HG02840 (cell line): ENCODE measurements around the gene TSPAN13.
"Not testable (repeated sequence)": the region's sequence is repeated elsewhere in the genome, so short reads cannot be mapped to it uniquely, and the experiment has no call there.

Source experiments
- ATAC-seq: cut with Tn5 transposase; IDR thresholded peaks from one replicate; pipeline ENCODE4 v1.9.1; 2021; ENCODE audit warnings: mild to moderate bottlenecking, moderate library complexity, moderate number of reproducible peaks; ENCODE audit not compliant: unreplicated experiment, low FRiP score

The TSPAN13 gene

GRCh38 chr7:16739863-16740622 is 13.5 kb upstream of the TSPAN13 start:
- no peak for ATAC-seq

- no peak for ATAC-seq
These were observed 13.0 kb upstream of the TSPAN13 start for GRCh38 chr7:16740623-16740953.

DNA sequence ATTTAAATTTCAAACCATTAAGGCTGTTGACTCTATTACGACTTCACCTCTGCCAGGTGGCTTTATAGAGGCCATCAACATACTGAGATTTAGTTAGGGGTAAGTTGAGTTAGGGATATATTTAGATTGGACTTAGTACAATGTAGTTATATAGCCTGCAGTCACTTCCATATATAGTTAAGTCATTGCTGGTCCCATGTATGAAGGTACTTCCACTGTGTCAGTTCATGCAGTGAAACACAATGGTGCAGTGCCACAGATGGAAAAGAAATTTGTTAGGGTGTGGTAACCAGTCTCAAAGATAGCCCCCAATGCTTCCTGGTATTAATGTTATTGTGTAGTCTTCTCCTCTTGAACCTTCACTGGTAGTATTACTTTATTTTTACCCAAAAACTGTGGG is 12.6 kb upstream of the TSPAN13 start:
- ATAC-seq: no peak

GRCh38 chr7:16741676-16742075 is 11.9 kb upstream of the TSPAN13 start:
- ATAC-seq: no peak

DNA sequence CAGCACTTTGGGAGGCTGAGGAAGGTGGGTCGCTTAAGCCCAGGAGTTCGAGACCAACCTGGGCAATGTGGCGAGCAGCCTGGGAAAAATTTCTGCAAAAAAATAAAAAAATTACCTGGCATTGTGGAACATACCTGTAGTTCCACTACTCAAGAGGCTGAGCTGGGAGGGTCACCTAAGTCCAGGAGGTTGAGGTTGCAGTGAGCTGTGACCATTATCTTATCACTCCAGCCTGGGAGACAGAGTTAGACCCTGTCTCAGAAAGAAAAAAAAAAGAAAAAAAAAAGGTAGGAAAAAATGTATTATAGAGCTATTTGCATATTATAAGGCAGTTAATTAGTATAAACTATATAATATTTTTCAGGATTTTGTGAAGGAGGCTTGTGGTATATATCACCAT is 11.0 kb upstream of the TSPAN13 start:
- ATAC-seq: no peak

DNA sequence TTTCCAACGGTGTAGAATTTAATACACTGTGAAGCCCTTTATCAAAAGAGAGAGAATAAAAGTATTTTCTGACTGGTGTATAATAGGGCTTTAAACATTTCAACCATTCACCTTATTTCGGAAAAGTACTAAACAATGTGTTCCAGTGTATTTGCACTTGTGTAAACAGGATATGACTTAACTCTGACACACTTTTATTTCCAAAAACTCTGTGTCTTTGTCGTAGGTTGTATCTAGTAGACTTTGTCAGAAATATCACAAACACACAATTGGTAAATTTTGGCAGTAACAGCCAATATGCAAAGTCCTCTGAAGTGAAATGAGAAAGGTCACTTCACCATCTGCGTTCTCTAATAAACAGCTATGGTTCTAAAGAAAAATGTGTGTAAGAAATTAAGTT is 10.3 kb upstream of the TSPAN13 start:
- no peak for ATAC-seq

- ATAC-seq: no peak
These were observed 8.9 kb upstream of the TSPAN13 start for GRCh38 chr7:16744518-16745250.

GRCh38 chr7:16745645-16746044 is 7.9 kb upstream of the TSPAN13 start:
- no peak for ATAC-seq

DNA sequence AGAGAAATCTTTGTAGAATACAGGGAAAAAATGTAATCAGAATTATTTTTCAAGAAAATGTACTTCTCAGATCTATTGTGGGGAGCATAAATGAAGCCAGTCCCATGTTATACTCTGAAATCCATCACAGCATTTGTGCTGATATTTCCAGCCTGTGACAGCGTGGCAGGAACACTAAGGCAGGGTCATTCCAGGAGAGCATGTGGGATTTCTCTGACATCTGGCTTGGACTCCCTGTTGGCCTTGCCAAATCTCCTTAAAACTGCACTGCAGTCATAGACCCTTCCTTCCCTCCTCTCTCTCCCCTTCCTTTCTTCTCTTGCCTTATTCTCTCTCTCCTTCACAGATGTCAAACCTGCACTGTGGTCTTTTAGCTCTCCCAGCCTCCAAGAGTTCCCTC is 6.5 kb upstream of the TSPAN13 start:
- no peak for ATAC-seq

GRCh38 chr7:16753932-16754855 is 639 bp downstream of the TSPAN13 start:
- ATAC-seq: no peak

GRCh38 chr7:16754856-16755317 is 1.3 kb downstream of the TSPAN13 start:
- ATAC-seq: no peak

DNA sequence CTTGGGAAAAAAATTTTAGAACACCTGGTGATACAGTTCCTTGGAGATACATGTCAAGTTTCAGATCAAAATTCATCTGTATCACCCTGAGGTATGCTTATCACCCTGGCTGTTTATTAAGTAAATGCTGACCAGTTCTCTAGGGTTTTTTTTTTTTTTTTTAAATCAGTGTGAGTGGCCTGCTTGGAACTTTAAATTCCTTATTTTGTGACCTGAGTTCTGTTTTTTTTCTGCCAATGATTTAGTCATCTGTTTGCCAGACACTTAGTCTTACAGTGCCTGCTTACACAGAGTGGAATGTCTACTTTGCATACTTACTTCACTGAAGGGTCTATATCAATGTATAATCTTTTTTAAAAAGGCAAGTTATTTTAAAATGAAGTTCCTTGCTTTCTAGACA is 1.8 kb downstream of the TSPAN13 start:
- ATAC-seq: no peak

- ATAC-seq: no peak
These were observed 4.5 kb downstream of the TSPAN13 start for GRCh38 chr7:16758036-16758435.

GRCh38 chr7:16758631-16759611 is 5.4 kb downstream of the TSPAN13 start:
- no peak for ATAC-seq

DNA sequence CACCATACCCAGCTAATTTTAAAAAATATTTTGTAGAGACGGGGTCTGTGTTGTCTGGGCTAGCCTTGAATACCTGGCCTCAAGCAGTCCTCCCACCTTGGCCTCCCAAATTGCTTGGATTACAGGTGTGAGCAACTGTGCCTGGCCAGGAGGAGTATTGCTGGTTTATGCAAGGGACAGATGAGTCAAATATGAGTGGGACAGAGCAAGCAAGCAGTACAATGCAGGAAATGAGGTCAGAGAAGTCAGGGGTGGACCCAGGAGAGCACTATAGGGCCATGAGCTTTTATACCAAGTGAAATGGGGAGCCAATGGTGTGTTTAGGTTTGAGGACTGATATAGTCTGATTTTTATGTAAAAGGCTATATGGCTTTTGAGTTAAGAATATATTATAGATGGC is 6.3 kb downstream of the TSPAN13 start:
- no peak for ATAC-seq

DNA sequence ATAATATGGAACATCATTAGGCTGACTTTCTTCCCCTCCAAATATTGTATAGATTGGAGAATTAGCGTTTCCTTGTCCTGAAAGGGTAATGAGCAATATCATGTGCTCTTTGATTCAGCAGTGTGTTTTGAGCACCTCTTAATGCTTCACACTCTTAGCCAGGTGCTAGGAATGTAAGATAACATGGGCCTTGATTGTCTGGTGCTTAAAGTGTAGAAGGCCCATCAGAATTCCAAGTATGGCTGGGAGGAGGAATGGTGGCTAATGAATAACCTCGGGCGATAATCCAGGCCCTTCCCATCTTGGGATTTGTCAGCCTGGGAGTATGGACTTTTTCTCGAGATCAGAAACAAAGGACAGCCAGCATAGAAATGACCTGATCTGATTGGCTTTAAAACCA is 8.6 kb downstream of the TSPAN13 start:
- ATAC-seq: no peak

DNA sequence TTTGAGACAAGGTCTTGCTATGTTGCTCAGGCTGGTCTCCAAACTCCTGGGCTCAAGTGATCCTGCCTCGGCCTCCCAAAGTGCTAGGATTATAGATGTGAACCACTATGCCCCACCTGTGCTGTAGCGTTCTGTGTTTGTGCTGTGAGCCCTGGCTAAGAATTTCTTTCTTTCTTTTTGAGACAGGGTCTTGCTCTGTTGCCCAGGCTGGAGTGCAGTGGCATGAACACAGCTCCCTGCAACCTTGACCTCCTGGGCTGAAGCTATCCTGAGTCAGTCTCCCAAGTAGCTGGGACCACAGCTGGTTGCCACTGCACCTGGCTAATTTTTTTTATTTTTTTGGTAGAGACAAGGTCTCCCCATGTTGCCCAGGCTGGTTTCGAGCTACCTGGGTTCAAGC is 11.4 kb downstream of the TSPAN13 start:
- ATAC-seq: no peak

DNA sequence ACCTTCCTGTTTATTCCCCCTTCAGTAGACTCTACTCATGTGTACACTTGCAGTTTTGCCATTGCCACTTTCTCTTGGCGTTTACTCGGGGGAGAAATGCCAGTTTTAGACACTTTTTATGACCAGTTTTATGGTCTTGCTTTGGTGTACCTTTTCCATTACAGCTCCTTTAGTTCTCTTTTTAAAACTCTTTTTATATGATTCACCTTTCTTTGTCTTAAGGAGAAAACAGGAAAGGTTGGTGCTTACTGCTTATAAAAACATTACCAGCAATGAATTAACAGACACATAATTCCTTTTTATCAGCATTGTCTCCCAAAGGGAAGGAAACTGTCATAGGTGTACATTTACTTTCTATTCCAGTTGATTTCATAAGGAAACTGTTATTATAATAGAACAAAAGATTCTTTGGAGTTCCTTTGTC is 11.9 kb downstream of the TSPAN13 start:
- ATAC-seq: no peak

GRCh38 chr7:16769994-16770393 is 16.4 kb downstream of the TSPAN13 start:
- ATAC-seq: not testable (repeated sequence)
